Neural cell (in vitro differentiated cells): ENCODE data around the gene AFF3. TPM values are rescaled to one million over a fixed set of nuclear protein-coding genes. Genes with fewer than 3 reads are reported as not detected.

Experiments
- H2AFZ ChIP-seq: fragments of 200-600, 300-800 bp; sonication (generic), shearing (Covaris generic); 2 replicates; pipeline ENCODE4 v1.6.0; 2014; ENCODE audit warnings: low read depth, mild to moderate bottlenecking, antibody characterized with exemption, low read length, moderate library complexity
- H3F3A ChIP-seq: fragments of 200-600 bp; shearing (Covaris generic); 2 replicates; pipeline ENCODE4 v1.6.1; 2016; ENCODE audit warnings: mild to moderate bottlenecking, moderate library complexity, mixed read lengths, antibody characterized with exemption, low read length; ENCODE audit not compliant: insufficient read depth, poor library complexity, severe bottlenecking
- H3K27ac ChIP-seq: fragments of 200-600, 300-800 bp; sonication (generic), shearing (Covaris generic); 2 replicates; pipeline ENCODE4 v1.5.1; 2014; ENCODE audit warnings: mild to moderate bottlenecking, low read length, moderate library complexity
- H3K27me3 ChIP-seq: fragments of 300-800, 200-600 bp; sonication (generic), shearing (Covaris generic); 2 replicates; pipeline ENCODE4 v1.6.0; 2014; ENCODE audit warnings: mild to moderate bottlenecking, low read depth, low read length, moderate library complexity; ENCODE audit not compliant: insufficient read depth
- H3K36me3 ChIP-seq: fragments of 300-800, 200-600 bp; sonication (generic), shearing (Covaris generic); 2 replicates; pipeline ENCODE4 v1.5.1; 2014; ENCODE audit warnings: mild to moderate bottlenecking, antibody characterized with exemption, low read length, moderate library complexity; ENCODE audit not compliant: insufficient read depth
- H3K4me2 ChIP-seq: fragments of 300-800, 200-600 bp; sonication (generic), shearing (Covaris generic); 2 replicates; pipeline ENCODE4 v1.6.0; 2014; ENCODE audit warnings: mild to moderate bottlenecking, low read length
- H3K4me3 ChIP-seq: fragments of 300-800, 200-600 bp; sonication (generic), shearing (Covaris generic); 2 replicates; pipeline ENCODE4 v1.5.1; 2014; ENCODE audit warnings: mild to moderate bottlenecking, low read length, moderate library complexity
- H3K79me2 ChIP-seq: fragments of 200-600 bp; shearing (Covaris generic); replicated peaks from 2 replicates; pipeline ENCODE4 v1.6.0; 2014; ENCODE audit warnings: mild to moderate bottlenecking, low read length, moderate library complexity; ENCODE audit not compliant: insufficient read depth
- H3K9ac ChIP-seq: fragments of 300-800, 200-600 bp; sonication (generic), shearing (Covaris generic); 2 replicates; pipeline ENCODE4 v1.6.1; 2016; ENCODE audit warnings: mild to moderate bottlenecking, low read length, mixed read lengths
- H3K9me2 ChIP-seq: fragments of 200-600 bp; shearing (Covaris generic); 2 replicates; pipeline ENCODE4 v1.6.1; 2016; ENCODE audit warnings: mild to moderate bottlenecking, low read length, mixed read lengths; ENCODE audit not compliant: insufficient read depth
- H3K9me3 ChIP-seq: fragments of 200-600, 300-800 bp; sonication (generic), shearing (Covaris generic); 2 replicates; pipeline ENCODE4 v1.6.1; 2016; ENCODE audit warnings: mild to moderate bottlenecking, mixed run types, low read length, moderate library complexity, mixed read lengths
- H4K20me1 ChIP-seq: fragments of 200-600 bp; shearing (Covaris generic); 2 replicates; pipeline ENCODE4 v1.6.1; 2016; ENCODE audit warnings: mild to moderate bottlenecking, mixed run types; ENCODE audit not compliant: insufficient read depth
- EP300 ChIP-seq: fragments of 450-650 bp; conservative IDR thresholded peaks from 2 replicates; pipeline ENCODE4 v1.6.1; 2014; ENCODE audit warnings: antibody characterized with exemption, mild to moderate bottlenecking, moderate library complexity; ENCODE audit not compliant: poor library complexity, severe bottlenecking
- EZH2 ChIP-seq: fragments of 200-600, 300-800 bp; shearing (Covaris generic), sonication (generic); IDR thresholded peaks from 2 replicates; pipeline ENCODE4 v1.6.1; 2014; ENCODE audit warnings: antibody characterized with exemption, low read length, borderline replicate concordance, mild to moderate bottlenecking; ENCODE audit not compliant: insufficient read depth, poor library complexity, severe bottlenecking
- MXI1 ChIP-seq: fragments of 450-650 bp; conservative IDR thresholded peaks from 2 replicates; pipeline ENCODE4 v1.6.1; 2014; ENCODE audit warnings: antibody characterized with exemption, mild to moderate bottlenecking; ENCODE audit not compliant: poor library complexity, severe bottlenecking
- POLR2AphosphoS5 ChIP-seq: IDR thresholded peaks from 2 replicates; pipeline ENCODE4 v1.6.1; 2012
- RAD21 ChIP-seq: fragments of 450-650 bp; conservative IDR thresholded peaks from 2 replicates; pipeline ENCODE4 v1.6.1; 2014; ENCODE audit warnings: antibody characterized with exemption, mild to moderate bottlenecking, moderate library complexity
- SMC3 ChIP-seq: fragments of 450-650 bp; conservative IDR thresholded peaks from 2 replicates; pipeline ENCODE4 v1.6.1; 2014; ENCODE audit warnings: antibody characterized with exemption, mild to moderate bottlenecking, moderate library complexity; ENCODE audit not compliant: poor library complexity
- TAF1 ChIP-seq: IDR thresholded peaks from 2 replicates; pipeline ENCODE4 v1.6.1; 2012; ENCODE audit warnings: low read depth
- polyA plus RNA-seq: library from polyadenylated mRNA; depleted of rRNA; stranded (reverse); fragments of >200 nt; gene quantifications from 2 replicates; pipeline ENCODE4 v1.2.3, GENCODE V29; 2014
- TF ChIP-seq, protein P1 (sequence below): fragments of 450-650 bp; IDR thresholded peaks from 2 replicates; pipeline ENCODE4 v1.5.1; 2014; ENCODE audit warnings: antibody characterized with exemption, mild to moderate bottlenecking, moderate library complexity; ENCODE audit not compliant: poor library complexity, severe bottlenecking
- TF ChIP-seq, protein P2 (sequence below): IDR thresholded peaks from 2 replicates; pipeline ENCODE4 v1.6.1; 2012; ENCODE audit warnings: borderline replicate concordance

AFF3 gene
- polyA plus RNA-seq, 1 donor from 2014 or later = 5.1 TPM

DNA sequence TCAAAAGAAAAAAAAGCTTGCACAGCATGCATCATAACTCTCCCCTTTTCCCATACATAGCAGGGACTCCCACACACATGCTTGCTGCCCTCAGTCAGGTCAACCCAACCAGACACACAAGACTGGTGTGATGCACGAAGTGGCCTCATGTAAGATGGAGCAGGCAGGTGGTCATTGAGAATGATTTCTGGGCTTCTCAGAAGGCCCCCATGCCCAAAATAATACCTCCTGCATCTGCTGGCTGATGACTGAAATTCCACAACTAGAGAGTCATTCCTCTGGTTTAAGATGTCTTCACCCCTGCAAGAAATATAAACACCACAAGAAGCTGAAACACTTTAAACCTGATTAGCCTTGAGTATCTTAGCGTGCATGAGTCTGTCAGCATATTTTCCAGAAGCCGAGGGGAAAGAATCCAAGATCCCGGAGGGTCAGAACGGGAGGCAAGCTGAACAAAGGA, 131.1 kb downstream of the AFF3 start:
- Histone ChIP-seq H3K4me2 (no peak overlapping the region), H3K79me2 (no peaks in the 10 kb centered on the region), H3K27ac (no peak overlapping the region), H3K9ac (no peak overlapping the region), H3K27me3 (no peaks in the 10 kb centered on the region), H4K20me1 (no peaks in the 10 kb centered on the region), H3F3A (no peaks in the 10 kb centered on the region), H2AFZ (no peak overlapping the region), H3K4me3 (no peak overlapping the region), H3K9me3 (no peaks in the 10 kb centered on the region), H3K36me3 (peaks cover 6% of the 10 kb centered on the region), H3K9me2 (no peaks in the 10 kb centered on the region)
- TF ChIP-seq, protein P1, sequence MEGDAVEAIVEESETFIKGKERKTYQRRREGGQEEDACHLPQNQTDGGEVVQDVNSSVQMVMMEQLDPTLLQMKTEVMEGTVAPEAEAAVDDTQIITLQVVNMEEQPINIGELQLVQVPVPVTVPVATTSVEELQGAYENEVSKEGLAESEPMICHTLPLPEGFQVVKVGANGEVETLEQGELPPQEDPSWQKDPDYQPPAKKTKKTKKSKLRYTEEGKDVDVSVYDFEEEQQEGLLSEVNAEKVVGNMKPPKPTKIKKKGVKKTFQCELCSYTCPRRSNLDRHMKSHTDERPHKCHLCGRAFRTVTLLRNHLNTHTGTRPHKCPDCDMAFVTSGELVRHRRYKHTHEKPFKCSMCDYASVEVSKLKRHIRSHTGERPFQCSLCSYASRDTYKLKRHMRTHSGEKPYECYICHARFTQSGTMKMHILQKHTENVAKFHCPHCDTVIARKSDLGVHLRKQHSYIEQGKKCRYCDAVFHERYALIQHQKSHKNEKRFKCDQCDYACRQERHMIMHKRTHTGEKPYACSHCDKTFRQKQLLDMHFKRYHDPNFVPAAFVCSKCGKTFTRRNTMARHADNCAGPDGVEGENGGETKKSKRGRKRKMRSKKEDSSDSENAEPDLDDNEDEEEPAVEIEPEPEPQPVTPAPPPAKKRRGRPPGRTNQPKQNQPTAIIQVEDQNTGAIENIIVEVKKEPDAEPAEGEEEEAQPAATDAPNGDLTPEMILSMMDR = no peak
- TF ChIP-seq RAD21 = no peak
- TF ChIP-seq SMC3 = no peak
- no peak for TF ChIP-seq EP300
- no peak for TF ChIP-seq TAF1
- no peak for TF ChIP-seq MXI1
- TF ChIP-seq EZH2 = no peak
- TF ChIP-seq, protein P2, sequence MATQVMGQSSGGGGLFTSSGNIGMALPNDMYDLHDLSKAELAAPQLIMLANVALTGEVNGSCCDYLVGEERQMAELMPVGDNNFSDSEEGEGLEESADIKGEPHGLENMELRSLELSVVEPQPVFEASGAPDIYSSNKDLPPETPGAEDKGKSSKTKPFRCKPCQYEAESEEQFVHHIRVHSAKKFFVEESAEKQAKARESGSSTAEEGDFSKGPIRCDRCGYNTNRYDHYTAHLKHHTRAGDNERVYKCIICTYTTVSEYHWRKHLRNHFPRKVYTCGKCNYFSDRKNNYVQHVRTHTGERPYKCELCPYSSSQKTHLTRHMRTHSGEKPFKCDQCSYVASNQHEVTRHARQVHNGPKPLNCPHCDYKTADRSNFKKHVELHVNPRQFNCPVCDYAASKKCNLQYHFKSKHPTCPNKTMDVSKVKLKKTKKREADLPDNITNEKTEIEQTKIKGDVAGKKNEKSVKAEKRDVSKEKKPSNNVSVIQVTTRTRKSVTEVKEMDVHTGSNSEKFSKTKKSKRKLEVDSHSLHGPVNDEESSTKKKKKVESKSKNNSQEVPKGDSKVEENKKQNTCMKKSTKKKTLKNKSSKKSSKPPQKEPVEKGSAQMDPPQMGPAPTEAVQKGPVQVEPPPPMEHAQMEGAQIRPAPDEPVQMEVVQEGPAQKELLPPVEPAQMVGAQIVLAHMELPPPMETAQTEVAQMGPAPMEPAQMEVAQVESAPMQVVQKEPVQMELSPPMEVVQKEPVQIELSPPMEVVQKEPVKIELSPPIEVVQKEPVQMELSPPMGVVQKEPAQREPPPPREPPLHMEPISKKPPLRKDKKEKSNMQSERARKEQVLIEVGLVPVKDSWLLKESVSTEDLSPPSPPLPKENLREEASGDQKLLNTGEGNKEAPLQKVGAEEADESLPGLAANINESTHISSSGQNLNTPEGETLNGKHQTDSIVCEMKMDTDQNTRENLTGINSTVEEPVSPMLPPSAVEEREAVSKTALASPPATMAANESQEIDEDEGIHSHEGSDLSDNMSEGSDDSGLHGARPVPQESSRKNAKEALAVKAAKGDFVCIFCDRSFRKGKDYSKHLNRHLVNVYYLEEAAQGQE = no peak
- TF ChIP-seq POLR2AphosphoS5 = no peak

GRCh38 chr2:100010606-100011005, 131.8 kb downstream of the AFF3 start:
- no peaks in the 10 kb centered on the region for H4K20me1 ChIP-seq
- no peak overlapping the region for H3K4me2 ChIP-seq
- H3K9me2 ChIP-seq = no peaks in the 10 kb centered on the region
- H3K9me3 ChIP-seq = no peaks in the 10 kb centered on the region
- H3K36me3 ChIP-seq = peaks cover 6% of the 10 kb centered on the region
- no peak overlapping the region for H3K27ac ChIP-seq
- H3K4me3 ChIP-seq = no peak overlapping the region
- no peak overlapping the region for H3K9ac ChIP-seq
- no peaks in the 10 kb centered on the region for H3K27me3 ChIP-seq
- TF ChIP-seq TAF1 (no peak), EP300 (no peak), SMC3 (no peak), RAD21 (no peak), MXI1 (no peak), POLR2AphosphoS5 (no peak), EZH2 (no peak)
- TF ChIP-seq, protein P1 = no peak
- TF ChIP-seq, protein P2 = no peak
- H3F3A ChIP-seq = no peaks in the 10 kb centered on the region
- H3K79me2 ChIP-seq = no peaks in the 10 kb centered on the region
- no peak overlapping the region for H2AFZ ChIP-seq
